GM21576 (cell line): ENCODE measurements around the gene EDDM3A.
"Not testable (repeated sequence)": the region's sequence is repeated elsewhere in the genome, so short reads cannot be mapped to it uniquely, and the experiment has no call there.

Source experiments
- ATAC-seq: cut with Tn5 transposase; IDR thresholded peaks from one replicate; pipeline ENCODE4 v1.9.1; 2021; ENCODE audit warnings: mild to moderate bottlenecking, moderate library complexity; ENCODE audit not compliant: unreplicated experiment

EDDM3A gene

GRCh38 chr14:20745571-20746358 is at the start of gene EDDM3A:
EDDM3A (plus strand) TSS chr14:20745887; CDS start chr14:20747581, 1,694 bp downstream.
- ATAC-seq, result no peak

GRCh38 chr14:20696764-20697163 is 48.9 kb upstream of the EDDM3A start:
- no peak for ATAC-seq

- ATAC-seq, result no peak
These were observed 48.2 kb upstream of the EDDM3A start for GRCh38 chr14:20697273-20698017.

GRCh38 chr14:20698018-20698329 is 47.7 kb upstream of the EDDM3A start:
- ATAC-seq, result no peak

- no peak for ATAC-seq
These were observed 46.8 kb upstream of the EDDM3A start for GRCh38 chr14:20698934-20699333.

- ATAC-seq, result no peak
These were observed 45.8 kb upstream of the EDDM3A start for GRCh38 chr14:20699931-20700330.

GRCh38 chr14:20700965-20701364 is 44.7 kb upstream of the EDDM3A start:
- not testable (repeated sequence) for ATAC-seq

GRCh38 chr14:20706657-20707355 is 38.9 kb upstream of the EDDM3A start:
- ATAC-seq, result no peak

- ATAC-seq, result no peak
These were observed 38.1 kb upstream of the EDDM3A start for GRCh38 chr14:20707622-20708021.

GRCh38 chr14:20711261-20711660 is 34.4 kb upstream of the EDDM3A start:
- no peak for ATAC-seq

- ATAC-seq, result no peak
These were observed 34.0 kb upstream of the EDDM3A start for GRCh38 chr14:20711685-20712084.

- ATAC-seq, result no peak
These were observed 32.8 kb upstream of the EDDM3A start for GRCh38 chr14:20712904-20713303.

- ATAC-seq, result no peak
These were observed 31.0 kb upstream of the EDDM3A start for GRCh38 chr14:20714593-20715250.

GRCh38 chr14:20719777-20720176 is 25.9 kb upstream of the EDDM3A start:
- ATAC-seq, result no peak

GRCh38 chr14:20720741-20721140 is 24.9 kb upstream of the EDDM3A start:
- no peak for ATAC-seq

GRCh38 chr14:20722016-20722415 is 23.7 kb upstream of the EDDM3A start:
- ATAC-seq, result no peak

GRCh38 chr14:20723488-20723887 is 22.2 kb upstream of the EDDM3A start:
- ATAC-seq, result no peak

GRCh38 chr14:20726121-20726520 is 19.6 kb upstream of the EDDM3A start:
- ATAC-seq, result not testable (repeated sequence)

- ATAC-seq, result no peak
These were observed 19.2 kb upstream of the EDDM3A start for GRCh38 chr14:20726531-20726930.

GRCh38 chr14:20730891-20731290 is 14.8 kb upstream of the EDDM3A start:
- no peak for ATAC-seq

- no peak for ATAC-seq
These were observed 13.2 kb upstream of the EDDM3A start for GRCh38 chr14:20732477-20732876.
